Endothelial cell of umbilical vein (primary cell): ENCODE results near the gene TRPC4AP. TPM values are rescaled to one million over a fixed set of nuclear protein-coding genes. Genes with fewer than 3 reads are reported as not detected.

Experiments used
- BruUV-seq: library from RNA; stranded (reverse); fragments of 400-500 nt; replicated peaks from 2 replicates; lab custom pipeline; 2021; lab: Mats Ljungman, UMichigan
- CTCF ChIA-PET: fragments of 300-600, 350-600 bp; sonication (Branson Sonifier 250); formaldehyde crosslinking; loops from one replicate; lab custom pipeline; 2021; ENCODE audit warnings: antibody characterized with exemption, inconsistent platforms; lab: Charles Lee
- POLR2A ChIA-PET: fragments of 300-600, 350-600 bp; sonication (Branson Sonifier 250); formaldehyde crosslinking; loops from one replicate; lab custom pipeline; 2021; ENCODE audit warnings: antibody characterized with exemption, inconsistent platforms; lab: Charles Lee
- DNase-seq: peaks from one replicate; pipeline ENCODE4 v3.0.0-alpha.2; 2011; ENCODE audit warnings: low read depth, low spot score
- FAIRE-seq: peaks from 2 replicates; lab custom pipeline; 2011; peaks lifted over from hg19 to GRCh38; lab: Jason Lieb, UNC
- H2AFZ ChIP-seq: 2 replicates; pipeline ENCODE4 v1.6.0; 2012; ENCODE audit warnings: low read depth, low read length, control low read depth, inconsistent platforms
- H3K27ac ChIP-seq: 2 replicates; pipeline ENCODE4 v1.5.1; 2011; ENCODE audit warnings: low read depth, mild to moderate bottlenecking, control low read depth, low read length, moderate library complexity; ENCODE audit not compliant: insufficient read depth
- H3K27me3 ChIP-seq, 2 experiments: 2 replicates each; pipeline versions ENCODE4 v1.6.0 to v1.6.1; 2011; ENCODE audit warnings: low read length in 2 of 2, mixed read lengths in 1 of 2; ENCODE audit not compliant: control insufficient read depth in 2 of 2, insufficient read depth in 2 of 2
- H3K36me3 ChIP-seq, 2 experiments: 2 replicates in 1 of 2; 3 replicates in 1 of 2; pipeline ENCODE4 v1.5.1; 2011; ENCODE audit warnings: low read length in 2 of 2, mild to moderate bottlenecking in 1 of 2, moderate library complexity in 1 of 2; ENCODE audit not compliant: control insufficient read depth in 2 of 2, insufficient read depth in 2 of 2; ENCODE audit errors: extremely low read depth in 1 of 2
- H3K4me1 ChIP-seq: 3 replicates; pipeline ENCODE4 v1.5.1; 2011; ENCODE audit warnings: mild to moderate bottlenecking, low read length; ENCODE audit not compliant: control insufficient read depth, insufficient read depth; ENCODE audit errors: extremely low read depth
- H3K4me2 ChIP-seq: 2 replicates; pipeline ENCODE4 v1.6.1; 2011; ENCODE audit warnings: low read length, control low read depth, mixed read lengths; ENCODE audit not compliant: insufficient read depth
- H3K4me3 ChIP-seq, 3 experiments: fragments of 200-600 bp in 1 of 3; sonication (generic), shearing (Covaris generic) in 1 of 3; replicated peaks in 1 of 3; 2 replicates each; pipeline ENCODE4 v1.5.1; 2011 to 2016; ENCODE audit warnings: control low read depth in 3 of 3, low read length in 3 of 3, mild to moderate bottlenecking in 2 of 3, inconsistent platforms in 1 of 3, low read depth in 1 of 3, moderate library complexity in 1 of 3; ENCODE audit not compliant: insufficient read depth in 1 of 3
- H3K79me2 ChIP-seq: 2 replicates; pipeline ENCODE4 v1.6.0; 2012; ENCODE audit warnings: low read length, inconsistent platforms; ENCODE audit not compliant: control insufficient read depth, insufficient read depth
- H3K9ac ChIP-seq: replicated peaks from 2 replicates; pipeline ENCODE3; 2011; ENCODE audit warnings: low read length, control low read depth; ENCODE audit not compliant: insufficient read depth; ENCODE audit errors: extremely low read depth
- H3K9me1 ChIP-seq: replicated peaks from 3 replicates; pipeline ENCODE4 v1.6.0; 2011; ENCODE audit warnings: mild to moderate bottlenecking, low read length; ENCODE audit not compliant: control insufficient read depth, insufficient read depth; ENCODE audit errors: extremely low read depth
- H3K9me3 ChIP-seq: replicated peaks from 2 replicates; pipeline ENCODE4 v1.5.1; 2012; ENCODE audit warnings: low read length, inconsistent platforms; ENCODE audit not compliant: control insufficient read depth, insufficient read depth
- H4K20me1 ChIP-seq: replicated peaks from 2 replicates; pipeline ENCODE3; 2011; ENCODE audit warnings: mild to moderate bottlenecking, low read length; ENCODE audit not compliant: control insufficient read depth, insufficient read depth; ENCODE audit errors: extremely low read depth
- EZH2 ChIP-seq: IDR thresholded peaks from 2 replicates; pipeline ENCODE4 v1.6.1; 2012; ENCODE audit warnings: borderline replicate concordance, low read depth, mild to moderate bottlenecking, moderate library complexity, low read length, inconsistent platforms; ENCODE audit not compliant: severe bottlenecking
- FOS ChIP-seq: IDR thresholded peaks from 2 replicates; pipeline ENCODE4 v1.6.1; 2011; ENCODE audit warnings: mild to moderate bottlenecking, low read length, moderate library complexity, borderline replicate concordance; ENCODE audit not compliant: insufficient read depth
- GATA2 ChIP-seq: IDR thresholded peaks from 2 replicates; pipeline ENCODE4 v1.7.0; 2011; ENCODE audit warnings: low read depth, mild to moderate bottlenecking, moderate library complexity, mixed read lengths, low read length; ENCODE audit not compliant: insufficient read length, insufficient read depth
- JUN ChIP-seq: IDR thresholded peaks from 2 replicates; pipeline ENCODE4 v1.6.1; 2011; ENCODE audit warnings: borderline replicate concordance, low read depth; ENCODE audit not compliant: insufficient read length, insufficient read depth
- MYC ChIP-seq: IDR thresholded peaks from one replicate; pipeline ENCODE4 v1.6.1; 2011; ENCODE audit warnings: mild to moderate bottlenecking, low read depth, low read length
- POLR2A ChIP-seq: IDR thresholded peaks from 2 replicates; pipeline ENCODE4 v1.6.1; 2012; ENCODE audit warnings: low read depth, mild to moderate bottlenecking, control low read depth, low read length
- POLR2AphosphoS5 ChIP-seq: IDR thresholded peaks from 2 replicates; pipeline ENCODE4 v1.6.1; 2012; ENCODE audit warnings: low read depth, mild to moderate bottlenecking, control low read depth, low read length, moderate library complexity; ENCODE audit not compliant: insufficient read depth
- dilution Hi-C: fragments of 300-500 bp; cut with MboI; formaldehyde crosslinking; loops from one replicate; pipeline ENCODE4 v1.15.0; 2019; ENCODE audit warnings: low sequenced_read_pairs; ENCODE audit not compliant: extremely low pct_ligation_motif_present
- intact Hi-C: fragments of 100-400 bp; cut with micrococcal nuclease; formaldehyde crosslinking; loops from one replicate; pipeline ENCODE4 v1.10.0; 2022
- polyA plus RNA-seq, 4 experiments: library from polyadenylated mRNA; depleted of rRNA in 3 of 4; stranded (reverse) in 3 of 4; unstranded in 1 of 4; fragments of >200 nt; gene quantifications; 2 replicates each; pipeline versions ENCODE4 v1.2.1 to v1.2.3, GENCODE V29; 2011 to 2012; ENCODE audit warnings: missing spikeins in 1 of 4
- total RNA-seq: library from RNA; stranded (reverse); gene quantifications from 2 replicates; pipeline ENCODE4 v1.2.3, GENCODE V29; 2021
- TF ChIP-seq, protein P1 (sequence below): IDR thresholded peaks from 2 replicates; pipeline ENCODE4 v1.6.1; 2011; ENCODE audit not compliant: insufficient read depth, insufficient read length
- TF ChIP-seq, protein P2 (sequence below), 2 donors: IDR thresholded peaks; 1 replicate in 1 of 2; 2 replicates in 1 of 2; pipeline ENCODE4 v1.5.1; 2011; ENCODE audit warnings: low read length in 2 of 2, mild to moderate bottlenecking in 2 of 2, moderate library complexity in 2 of 2, control low read depth in 1 of 2, inconsistent platforms in 1 of 2, low read depth in 1 of 2; ENCODE audit not compliant: insufficient read depth in 1 of 2; ENCODE audit errors: extremely low read depth in 1 of 2

Gene TRPC4AP
- total and polyA plus RNA-seq, 2 donors (not counting 3 experiments of a cell fraction or from before 2014, with no cell fraction given), result 89.0 to 103 TPM

DNA sequence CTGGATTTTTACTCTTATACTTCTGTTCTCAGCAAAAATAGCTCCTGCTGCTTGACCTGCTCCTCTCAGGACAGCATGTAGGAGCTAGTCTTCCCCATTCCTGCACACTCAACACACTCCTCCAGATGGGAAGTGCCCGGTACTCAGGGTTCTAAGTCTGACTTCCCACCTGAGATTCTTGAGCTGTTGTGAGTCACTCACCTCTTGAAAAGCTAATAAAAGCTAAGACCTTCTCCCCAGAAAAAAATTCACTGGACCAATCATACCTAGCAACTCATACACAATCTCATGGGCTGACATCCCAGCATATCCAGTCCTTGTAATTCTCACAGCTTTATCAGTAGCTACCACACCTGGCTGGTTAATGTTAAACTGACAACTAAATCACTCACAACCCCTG is 53.5 kb downstream of the TRPC4AP start:
- Histone ChIP-seq H3K27ac (no peak overlapping the region), H3K27me3 (no peaks in the 10 kb centered on the region), H3K4me1 (no peaks in the 10 kb centered on the region), H3K36me3 (peaks cover 8 to 20% of the 10 kb centered on the region in 2 experiments), H3K79me2 (peaks cover 12% of the 10 kb centered on the region), H3K9me1 (no peaks in the 10 kb centered on the region), H3K9ac (no peak overlapping the region), H2AFZ (no peak overlapping the region), H4K20me1 (no peaks in the 10 kb centered on the region), H3K9me3 (no peaks in the 10 kb centered on the region), H3K4me3 (no peak overlapping the region), H3K4me2 (no peak overlapping the region)
- BruUV-seq, result no TSS peak
- dilution Hi-C loops (no loop called here), intact Hi-C loops (no loop called here)
- no peak for TF ChIP-seq POLR2A
- no peak for TF ChIP-seq EZH2
- no peak for TF ChIP-seq GATA2
- no peak for TF ChIP-seq JUN
- TF ChIP-seq, protein P1, sequence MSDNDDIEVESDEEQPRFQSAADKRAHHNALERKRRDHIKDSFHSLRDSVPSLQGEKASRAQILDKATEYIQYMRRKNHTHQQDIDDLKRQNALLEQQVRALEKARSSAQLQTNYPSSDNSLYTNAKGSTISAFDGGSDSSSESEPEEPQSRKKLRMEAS, result no peak
- no peak for TF ChIP-seq FOS
- no peak for TF ChIP-seq MYC
- TF ChIP-seq POLR2AphosphoS5, result no peak
- TF ChIP-seq, protein P2, sequence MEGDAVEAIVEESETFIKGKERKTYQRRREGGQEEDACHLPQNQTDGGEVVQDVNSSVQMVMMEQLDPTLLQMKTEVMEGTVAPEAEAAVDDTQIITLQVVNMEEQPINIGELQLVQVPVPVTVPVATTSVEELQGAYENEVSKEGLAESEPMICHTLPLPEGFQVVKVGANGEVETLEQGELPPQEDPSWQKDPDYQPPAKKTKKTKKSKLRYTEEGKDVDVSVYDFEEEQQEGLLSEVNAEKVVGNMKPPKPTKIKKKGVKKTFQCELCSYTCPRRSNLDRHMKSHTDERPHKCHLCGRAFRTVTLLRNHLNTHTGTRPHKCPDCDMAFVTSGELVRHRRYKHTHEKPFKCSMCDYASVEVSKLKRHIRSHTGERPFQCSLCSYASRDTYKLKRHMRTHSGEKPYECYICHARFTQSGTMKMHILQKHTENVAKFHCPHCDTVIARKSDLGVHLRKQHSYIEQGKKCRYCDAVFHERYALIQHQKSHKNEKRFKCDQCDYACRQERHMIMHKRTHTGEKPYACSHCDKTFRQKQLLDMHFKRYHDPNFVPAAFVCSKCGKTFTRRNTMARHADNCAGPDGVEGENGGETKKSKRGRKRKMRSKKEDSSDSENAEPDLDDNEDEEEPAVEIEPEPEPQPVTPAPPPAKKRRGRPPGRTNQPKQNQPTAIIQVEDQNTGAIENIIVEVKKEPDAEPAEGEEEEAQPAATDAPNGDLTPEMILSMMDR (IDR thresholded peaks at IDR 0.05; ENCODE audit: extremely low read depth in 1 of 2, insufficient read depth in 1 of 2, low read depth in 1 of 2, low read length in 2 of 2), result no peak
- DNase-seq (no peak), FAIRE-seq (no peak)
- CTCF ChIA-PET, result interaction anchor here (0.7 to 1.4 kb wide), 6 partner anchors 12 to 400 kb away, joined by 3 to 5 read pairs (median 4); partner anchors contain the start of genes GDF5 and TRPC4AP
- POLR2A ChIA-PET, result no interaction called here
